Measurements from ENCODE around the gene HDAC7. TPM values are rescaled to one million over a fixed set of nuclear protein-coding genes. Genes with fewer than 3 reads are reported as not detected.
A peak's percentile ranks its signal among the peaks of the same experiment; 100 is the strongest.

Gene HDAC7
- total RNA-seq, 1 donor from 2014 or later, result 76.1 TPM

- Mint-ChIP-seq H3K27ac (no peak overlapping the region), H3K9me3 (no peaks in the 10 kb centered on the region), H3K4me1 (ENCODE audit: unreplicated experiment) (peaks cover 63% of the 10 kb centered on the region), H3K36me3 (no peaks in the 10 kb centered on the region), H3K27me3 (no peaks in the 10 kb centered on the region), H3K4me3 (no peak overlapping the region)
- TF ChIP-seq CTCF (conservative IDR thresholded peaks at IDR 0.05), result no peak
- no peak for DNase-seq (ENCODE audit: extremely low spot score, unreplicated experiment)
These were observed 11.7 kb downstream of the HDAC7 start for GRCh38 chr12:47808050-47808449.

GRCh38 chr12:47807338-47807737 is 12.4 kb downstream of the HDAC7 start:
- Mint-ChIP-seq H3K27me3 (no peaks in the 10 kb centered on the region), H3K27ac (no peak overlapping the region), H3K36me3 (no peaks in the 10 kb centered on the region), H3K4me3 (no peak overlapping the region), H3K9me3 (no peaks in the 10 kb centered on the region), H3K4me1 (ENCODE audit: unreplicated experiment) (peaks cover 59% of the 10 kb centered on the region)
- TF ChIP-seq CTCF (conservative IDR thresholded peaks at IDR 0.05), result no peak
- no peak for DNase-seq (ENCODE audit: extremely low spot score, unreplicated experiment)

- DNase-seq (ENCODE audit: extremely low spot score, unreplicated experiment), result no peak
- Mint-ChIP-seq H3K4me3 (no peak overlapping the region), H3K27me3 (no peaks in the 10 kb centered on the region), H3K9me3 (no peaks in the 10 kb centered on the region), H3K36me3 (no peaks in the 10 kb centered on the region), H3K4me1 (ENCODE audit: unreplicated experiment) (peaks cover 53% of the 10 kb centered on the region), H3K27ac (no peak overlapping the region)
- TF ChIP-seq CTCF (conservative IDR thresholded peaks at IDR 0.05), result no peak
These were observed 14.3 kb downstream of the HDAC7 start for GRCh38 chr12:47805417-47805816.

GRCh38 chr12:47804171-47804570 is 15.5 kb downstream of the HDAC7 start:
- H3K4me1 Mint-ChIP-seq (ENCODE audit: unreplicated experiment), result peaks cover 50% of the 10 kb centered on the region
- no peak overlapping the region for H3K27ac Mint-ChIP-seq
- no peak for DNase-seq (ENCODE audit: extremely low spot score, unreplicated experiment)
- TF ChIP-seq CTCF (conservative IDR thresholded peaks at IDR 0.05), result no peak
- H3K9me3 Mint-ChIP-seq, result no peaks in the 10 kb centered on the region
- H3K27me3 Mint-ChIP-seq, result no peaks in the 10 kb centered on the region
- no peak overlapping the region for H3K4me3 Mint-ChIP-seq
- no peaks in the 10 kb centered on the region for H3K36me3 Mint-ChIP-seq

- H3K4me1 Mint-ChIP-seq (ENCODE audit: unreplicated experiment), result peaks cover 43% of the 10 kb centered on the region
- TF ChIP-seq CTCF (conservative IDR thresholded peaks at IDR 0.05), result no peak
- DNase-seq (ENCODE audit: extremely low spot score, unreplicated experiment), result no peak
- peak overlapping the region; percentile 39 for H3K27ac Mint-ChIP-seq
- H3K4me3 Mint-ChIP-seq, result no peak overlapping the region
- H3K9me3 Mint-ChIP-seq, result no peaks in the 10 kb centered on the region
- no peaks in the 10 kb centered on the region for H3K27me3 Mint-ChIP-seq
- no peaks in the 10 kb centered on the region for H3K36me3 Mint-ChIP-seq
These were observed 16.4 kb downstream of the HDAC7 start for GRCh38 chr12:47803191-47803875.

All from type B pancreatic cell (in vitro differentiated cells).